ENCODE measurements around the gene KRT32.

Gene KRT32

DNA sequence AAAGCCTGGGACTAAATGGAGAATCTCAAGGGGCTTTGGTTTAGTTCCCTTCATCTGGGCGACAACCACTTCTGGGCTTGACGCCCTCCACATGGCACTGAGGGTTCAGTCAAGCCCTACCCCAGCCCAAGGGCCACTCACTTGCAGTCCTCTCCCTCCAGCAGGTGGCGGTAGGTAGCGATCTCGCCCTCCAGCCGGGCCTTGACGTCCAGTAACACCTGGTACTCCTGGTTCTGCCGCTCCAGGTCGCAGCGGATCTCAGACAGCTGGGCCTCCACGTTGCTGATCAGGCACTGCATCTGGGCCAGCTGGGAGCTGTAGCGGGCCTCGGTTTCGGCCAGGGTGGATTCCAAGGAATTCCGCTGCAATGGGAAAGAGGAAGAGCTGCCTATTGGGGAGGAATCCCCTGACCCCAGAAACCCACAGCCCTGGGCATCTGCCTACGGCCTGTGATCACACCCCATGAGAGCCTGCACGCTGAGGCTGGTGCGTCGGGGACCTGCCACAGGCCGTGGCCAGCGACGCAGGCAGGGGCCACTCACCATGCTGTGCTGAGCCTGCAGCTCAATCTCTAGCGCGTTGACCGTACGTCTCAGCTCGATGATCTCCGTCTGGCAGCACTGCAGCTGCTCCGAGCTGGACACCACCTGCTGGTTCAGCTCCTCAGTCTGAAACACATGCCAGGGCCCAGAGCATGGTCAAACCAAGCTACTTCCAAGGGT lies 19.8 kb upstream of the KRT32 start:
- no peak for DNase-seq (ENCODE audit: low read depth)
- TF ChIP-seq, protein P1, sequence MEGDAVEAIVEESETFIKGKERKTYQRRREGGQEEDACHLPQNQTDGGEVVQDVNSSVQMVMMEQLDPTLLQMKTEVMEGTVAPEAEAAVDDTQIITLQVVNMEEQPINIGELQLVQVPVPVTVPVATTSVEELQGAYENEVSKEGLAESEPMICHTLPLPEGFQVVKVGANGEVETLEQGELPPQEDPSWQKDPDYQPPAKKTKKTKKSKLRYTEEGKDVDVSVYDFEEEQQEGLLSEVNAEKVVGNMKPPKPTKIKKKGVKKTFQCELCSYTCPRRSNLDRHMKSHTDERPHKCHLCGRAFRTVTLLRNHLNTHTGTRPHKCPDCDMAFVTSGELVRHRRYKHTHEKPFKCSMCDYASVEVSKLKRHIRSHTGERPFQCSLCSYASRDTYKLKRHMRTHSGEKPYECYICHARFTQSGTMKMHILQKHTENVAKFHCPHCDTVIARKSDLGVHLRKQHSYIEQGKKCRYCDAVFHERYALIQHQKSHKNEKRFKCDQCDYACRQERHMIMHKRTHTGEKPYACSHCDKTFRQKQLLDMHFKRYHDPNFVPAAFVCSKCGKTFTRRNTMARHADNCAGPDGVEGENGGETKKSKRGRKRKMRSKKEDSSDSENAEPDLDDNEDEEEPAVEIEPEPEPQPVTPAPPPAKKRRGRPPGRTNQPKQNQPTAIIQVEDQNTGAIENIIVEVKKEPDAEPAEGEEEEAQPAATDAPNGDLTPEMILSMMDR (conservative IDR thresholded peaks at IDR 0.05; ENCODE audit: control insufficient read depth, insufficient read depth, low read depth, low read length): peak; percentile 44
- H3K4me3 ChIP-seq (ENCODE audit: control insufficient read depth, low read depth, low read length): no peak overlapping the region

DNA sequence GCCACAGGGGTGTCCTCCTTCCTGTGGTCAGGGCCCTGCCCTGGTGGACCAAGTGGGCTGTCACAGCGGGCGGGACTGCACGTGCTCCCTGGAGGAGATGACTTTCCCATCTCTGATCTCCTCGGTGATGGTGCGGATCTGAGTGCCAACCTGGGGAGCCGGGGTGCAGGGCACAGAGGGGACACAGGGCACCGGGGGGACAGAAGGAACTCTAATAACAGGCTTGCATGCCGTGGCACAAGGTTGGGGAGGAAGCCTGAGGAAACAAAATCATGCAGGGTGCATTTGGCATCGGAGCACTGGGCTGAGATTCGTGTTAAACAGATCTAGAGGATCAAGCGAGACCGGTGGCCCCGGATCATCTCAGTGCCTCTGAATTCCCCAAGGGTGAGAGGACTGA lies 19.1 kb upstream of the KRT32 start:
- TF ChIP-seq, protein P1 (conservative IDR thresholded peaks at IDR 0.05; ENCODE audit: control insufficient read depth, insufficient read depth, low read depth, low read length): no peak
- no peak overlapping the region for H3K4me3 ChIP-seq (ENCODE audit: control insufficient read depth, low read depth, low read length)
- DNase-seq (ENCODE audit: low read depth): no peak

DNA sequence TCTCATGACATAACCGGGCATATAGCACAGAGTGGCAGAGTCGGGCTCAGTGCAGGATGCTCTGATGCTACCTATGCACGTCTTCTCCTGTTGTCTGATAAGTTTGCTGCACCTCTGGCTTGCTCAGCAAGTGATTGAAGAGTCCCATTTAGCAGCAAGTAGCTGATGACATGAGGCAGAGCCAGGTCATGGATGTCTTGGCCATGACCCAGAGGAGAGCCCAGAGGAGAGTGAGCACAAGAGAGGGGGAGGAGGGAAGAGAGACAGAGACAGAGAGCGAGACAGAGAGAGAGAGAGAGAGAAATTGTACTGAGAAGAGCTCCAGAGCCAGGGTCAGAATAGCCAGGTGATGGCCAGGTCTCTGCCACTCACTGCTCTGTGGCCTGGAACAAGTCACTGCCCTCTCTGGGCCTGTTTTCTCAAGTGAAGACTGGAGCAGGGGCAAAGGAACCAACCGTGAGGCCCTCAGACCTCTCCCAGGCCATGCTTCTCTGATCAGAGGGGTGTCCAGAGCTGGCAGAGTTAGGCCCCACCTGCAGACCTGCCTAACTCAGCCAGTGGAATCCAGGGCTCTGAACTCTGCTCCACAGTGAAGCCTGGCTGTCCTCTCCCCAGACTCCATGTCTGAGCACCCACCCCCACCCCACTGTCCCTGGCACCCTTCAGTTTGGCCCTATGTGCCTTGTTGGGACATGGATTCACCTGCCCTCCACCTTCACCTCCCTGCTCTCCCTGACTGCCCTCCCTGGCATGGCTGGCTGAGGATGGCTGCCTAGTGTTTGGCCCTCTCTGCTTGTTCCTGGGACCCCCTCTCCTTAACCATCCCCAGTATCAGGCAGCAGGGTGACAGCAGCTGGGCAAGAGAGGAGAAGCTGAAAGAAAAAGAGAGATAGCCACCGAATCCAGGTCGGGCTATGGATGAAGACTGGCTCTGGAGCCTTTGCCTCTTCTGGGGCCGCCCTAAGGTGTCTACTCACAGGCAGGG lies 18.0 kb upstream of the KRT32 start:
- no peak overlapping the region for H3K4me3 ChIP-seq (ENCODE audit: control insufficient read depth, low read depth, low read length)
- TF ChIP-seq, protein P1 (conservative IDR thresholded peaks at IDR 0.05; ENCODE audit: control insufficient read depth, insufficient read depth, low read depth, low read length): no peak
- DNase-seq (ENCODE audit: low read depth): no peak

DNA sequence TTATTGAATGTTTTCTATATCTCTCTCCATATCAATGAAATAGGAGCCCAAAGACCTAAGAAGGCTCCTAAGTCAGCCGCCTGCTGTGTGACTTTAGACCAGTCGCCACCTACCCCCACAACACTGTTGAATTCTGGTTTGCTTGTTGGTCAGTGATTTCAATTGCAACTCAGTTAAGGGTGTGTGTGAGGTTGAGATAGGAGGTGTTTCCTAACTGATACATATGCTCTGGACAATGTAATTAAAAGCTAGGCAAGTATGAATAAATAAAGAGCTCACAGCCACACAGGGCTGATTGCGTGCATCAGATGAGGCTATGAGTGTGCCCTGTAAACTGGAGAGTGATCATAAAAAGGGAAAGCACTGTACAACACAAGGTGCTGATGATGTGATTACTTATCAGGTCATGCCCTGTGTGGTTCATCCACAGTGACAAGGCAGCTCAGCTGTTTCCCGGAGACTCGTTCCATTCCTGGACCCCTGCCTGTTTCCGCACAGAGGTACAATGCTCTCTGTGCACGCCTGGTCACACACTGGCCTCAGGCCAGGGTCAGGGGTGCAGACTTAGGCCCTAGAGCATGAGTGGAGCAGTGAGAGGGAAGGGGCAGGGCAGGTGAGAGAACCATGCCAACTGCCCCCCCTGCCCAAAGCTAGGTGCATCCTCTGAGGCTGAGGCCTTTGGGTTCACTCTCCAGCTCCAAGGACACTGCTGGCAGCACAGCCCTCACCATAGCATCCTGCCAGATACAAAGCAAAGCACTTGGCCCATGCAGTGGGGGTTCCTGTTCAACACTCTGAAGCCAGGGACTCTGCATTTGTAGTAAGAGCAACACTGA lies 17.0 kb upstream of the KRT32 start:
- TF ChIP-seq, protein P1 (conservative IDR thresholded peaks at IDR 0.05; ENCODE audit: control insufficient read depth, insufficient read depth, low read depth, low read length): no peak
- no peak overlapping the region for H3K4me3 ChIP-seq (ENCODE audit: control insufficient read depth, low read depth, low read length)
- DNase-seq (ENCODE audit: low read depth): no peak

DNA sequence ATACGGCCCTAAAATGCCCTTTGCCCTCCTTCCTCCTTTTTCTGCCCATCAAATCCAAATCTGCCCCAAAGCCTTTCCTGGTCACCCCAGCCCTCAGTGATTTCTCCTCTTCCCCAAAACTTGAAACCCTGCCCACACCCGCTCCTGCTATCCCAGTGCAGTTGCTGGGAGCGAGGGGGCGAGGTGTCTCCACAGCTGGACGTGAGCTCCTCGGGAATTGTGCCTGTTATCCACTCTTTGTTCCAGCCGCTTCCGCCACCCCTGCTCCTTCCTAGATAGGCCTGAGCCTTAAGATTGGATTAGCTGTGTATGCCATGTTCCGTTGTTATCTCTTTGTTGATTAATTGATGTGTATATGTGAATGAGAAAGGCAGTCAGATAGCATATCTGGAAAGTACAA lies 16.3 kb upstream of the KRT32 start:
- DNase-seq (ENCODE audit: low read depth): no peak
- TF ChIP-seq, protein P1 (conservative IDR thresholded peaks at IDR 0.05; ENCODE audit: control insufficient read depth, insufficient read depth, low read depth, low read length): no peak
- H3K4me3 ChIP-seq (ENCODE audit: control insufficient read depth, low read depth, low read length): no peak overlapping the region

DNA sequence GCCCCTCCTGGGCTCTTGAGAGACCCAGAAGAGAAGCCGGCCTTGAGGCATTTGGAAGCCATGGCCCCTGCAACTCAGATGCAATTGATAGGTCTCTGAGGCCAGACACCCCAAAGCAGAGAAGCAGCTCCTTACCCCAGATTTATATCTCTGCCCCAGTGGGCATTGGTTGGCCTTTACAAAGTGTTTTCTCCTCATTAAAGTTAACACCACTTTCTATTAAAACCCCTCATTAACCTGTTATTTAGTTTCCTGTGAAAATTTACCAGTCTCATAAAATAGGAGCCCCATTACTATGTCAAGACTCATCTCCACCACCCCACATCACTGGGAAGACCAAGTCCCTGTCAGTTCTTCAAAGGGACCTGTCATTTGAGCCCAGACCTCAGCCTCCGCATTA lies 13.8 kb upstream of the KRT32 start, which contains the start of gene KRT35:
KRT35 (minus strand) TSS at position 116 of the 400 bp plus-strand sequence; CDS start at position 62, 54 bp downstream.
- TF ChIP-seq, protein P1 (conservative IDR thresholded peaks at IDR 0.05; ENCODE audit: control insufficient read depth, insufficient read depth, low read depth, low read length): no peak
- no peak within 1 kb of the TSS for H3K4me3 ChIP-seq (ENCODE audit: control insufficient read depth, low read depth, low read length)
- DNase-seq (ENCODE audit: low read depth): no peak
